ENCODE measurements around the gene ECHDC1.
"Not testable (repeated sequence)": the region's sequence is repeated elsewhere in the genome, so short reads cannot be mapped to it uniquely, and the experiment has no call there.

The ECHDC1 gene, protein sequence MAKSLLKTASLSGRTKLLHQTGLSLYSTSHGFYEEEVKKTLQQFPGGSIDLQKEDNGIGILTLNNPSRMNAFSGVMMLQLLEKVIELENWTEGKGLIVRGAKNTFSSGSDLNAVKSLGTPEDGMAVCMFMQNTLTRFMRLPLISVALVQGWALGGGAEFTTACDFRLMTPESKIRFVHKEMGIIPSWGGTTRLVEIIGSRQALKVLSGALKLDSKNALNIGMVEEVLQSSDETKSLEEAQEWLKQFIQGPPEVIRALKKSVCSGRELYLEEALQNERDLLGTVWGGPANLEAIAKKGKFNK
- long read RNA-seq, donor 1, transcript ECHDC1-203 (5 exons, 1,354 nt) = major isoform, 9 of 18 reads
- long read RNA-seq, donor 1, transcript ECHDC1-210 (6 exons, 2,341 nt) = minor isoform, 6 of 18 reads
- long read RNA-seq, donor 1, partial matches to known transcripts = 0 of 18 reads
- long read RNA-seq, donor 1, other reads (novel, unspliced or antisense) = 0 of 18 reads
- long read RNA-seq, donor 2, partial matches to known transcripts = 0 of 9 reads
- long read RNA-seq, donor 2, other reads (novel, unspliced or antisense) = 0 of 9 reads
- long read RNA-seq, donor 3, transcript ECHDC1-210 (6 exons, 2,341 nt) = major isoform, 7 of 10 reads
- long read RNA-seq, donor 3, partial matches to known transcripts = 0 of 10 reads
- long read RNA-seq, donor 3, other reads (novel, unspliced or antisense) = 0 of 10 reads
- long read RNA-seq, donor 4, transcript ECHDC1-210 (6 exons, 2,341 nt) = major isoform, 17 of 56 reads
- long read RNA-seq, donor 4, transcript ECHDC1-203 (5 exons, 1,354 nt) = minor isoform, 7 of 56 reads
- long read RNA-seq, donor 4, partial matches to known transcripts = 29 of 56 reads
- long read RNA-seq, donor 4, other reads (novel, unspliced or antisense) = 0 of 56 reads
- long read RNA-seq, donor 5, transcript ECHDC1-210 (6 exons, 2,341 nt) = major isoform, 17 of 31 reads
- long read RNA-seq, donor 5, transcript ECHDC1-203 (5 exons, 1,354 nt) = minor isoform, 9 of 31 reads
- long read RNA-seq, donor 5, partial matches to known transcripts = 0 of 31 reads
- long read RNA-seq, donor 5, other reads (novel, unspliced or antisense) = 0 of 31 reads
- long read RNA-seq, donor 6, partial matches to known transcripts = 0 of 8 reads
- long read RNA-seq, donor 6, other reads (novel, unspliced or antisense) = 0 of 8 reads
- long read RNA-seq, donor 7, transcript ECHDC1-210 (6 exons, 2,341 nt) = major isoform, 19 of 41 reads
- long read RNA-seq, donor 7, transcript ECHDC1-203 (5 exons, 1,354 nt) = minor isoform, 6 of 41 reads
- long read RNA-seq, donor 7, partial matches to known transcripts = 9 of 41 reads
- long read RNA-seq, donor 7, other reads (novel, unspliced or antisense) = 0 of 41 reads
- long read RNA-seq, donor 8, transcript ECHDC1-210 (6 exons, 2,341 nt) = major isoform, 12 of 14 reads
- long read RNA-seq, donor 8, partial matches to known transcripts = 0 of 14 reads
- long read RNA-seq, donor 8, other reads (novel, unspliced or antisense) = 0 of 14 reads

DNA sequence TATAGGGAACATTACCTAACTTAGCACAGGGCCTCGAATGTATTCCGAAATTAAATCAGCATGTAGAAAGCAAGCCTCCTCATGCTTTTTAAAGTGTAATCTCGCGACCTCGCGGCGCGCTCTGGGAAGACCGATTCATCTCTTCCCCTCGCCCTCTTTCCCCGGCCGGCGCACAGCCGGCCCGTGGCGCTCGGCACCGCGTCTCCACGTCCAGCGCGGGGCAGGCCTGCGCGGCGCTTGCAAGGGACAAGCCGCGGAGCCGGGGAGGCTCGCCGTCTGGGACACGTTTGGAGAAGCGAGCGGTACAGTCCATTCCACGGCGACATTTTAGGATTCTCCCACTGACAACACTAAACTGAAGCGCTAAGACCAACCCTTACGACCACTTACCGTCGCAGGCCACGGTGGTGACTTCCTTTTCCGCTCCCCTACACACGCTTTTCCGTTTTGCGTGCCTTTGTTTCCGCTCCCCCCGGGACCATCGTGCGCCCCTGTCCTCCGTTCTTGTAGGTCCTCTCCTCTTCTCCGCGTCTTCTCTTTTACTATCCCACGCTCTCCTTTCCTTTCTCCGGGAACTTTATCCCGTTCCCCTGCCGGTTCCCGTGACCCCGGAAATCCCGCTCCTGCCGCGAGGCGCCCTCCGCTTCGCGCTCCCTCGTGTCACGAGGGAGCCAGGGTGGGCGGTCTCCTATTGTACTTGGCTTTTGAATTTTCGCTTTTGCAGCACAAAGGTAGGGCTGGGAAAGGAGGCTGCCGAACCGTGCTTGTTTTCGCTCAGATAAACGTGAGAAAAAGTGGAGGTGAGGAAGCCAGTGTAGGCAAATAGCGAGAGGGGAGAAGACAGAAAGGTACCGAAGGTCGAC, at the start of gene ECHDC1:
TSS of gene ECHDC1 (minus strand) at position 664 of the 863 bp plus-strand sequence. CDS start 12,581 bp downstream, outside the sequence.
- peak; percentile 91 for DNase-seq

DNA sequence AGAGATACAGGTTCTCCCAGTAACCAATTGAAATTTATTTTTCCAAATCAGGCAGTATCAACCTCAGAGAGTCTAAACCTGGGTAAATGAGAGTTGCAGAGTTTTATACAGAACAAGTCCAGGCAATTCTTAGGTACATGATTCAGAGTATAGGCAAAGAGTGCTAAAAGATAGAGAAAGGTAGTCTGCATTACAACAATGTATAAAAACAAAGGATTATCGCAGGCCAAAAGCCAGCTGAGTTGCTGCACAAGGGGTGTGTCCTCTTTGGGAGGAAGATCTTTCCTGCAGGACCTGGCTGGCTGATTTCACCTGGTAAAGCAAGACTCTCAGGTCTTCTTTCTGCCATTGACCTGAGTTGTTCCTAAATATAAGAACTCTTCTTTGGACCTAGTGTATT, 48.9 kb upstream of the ECHDC1 start:
- DNase-seq = no peak

DNA sequence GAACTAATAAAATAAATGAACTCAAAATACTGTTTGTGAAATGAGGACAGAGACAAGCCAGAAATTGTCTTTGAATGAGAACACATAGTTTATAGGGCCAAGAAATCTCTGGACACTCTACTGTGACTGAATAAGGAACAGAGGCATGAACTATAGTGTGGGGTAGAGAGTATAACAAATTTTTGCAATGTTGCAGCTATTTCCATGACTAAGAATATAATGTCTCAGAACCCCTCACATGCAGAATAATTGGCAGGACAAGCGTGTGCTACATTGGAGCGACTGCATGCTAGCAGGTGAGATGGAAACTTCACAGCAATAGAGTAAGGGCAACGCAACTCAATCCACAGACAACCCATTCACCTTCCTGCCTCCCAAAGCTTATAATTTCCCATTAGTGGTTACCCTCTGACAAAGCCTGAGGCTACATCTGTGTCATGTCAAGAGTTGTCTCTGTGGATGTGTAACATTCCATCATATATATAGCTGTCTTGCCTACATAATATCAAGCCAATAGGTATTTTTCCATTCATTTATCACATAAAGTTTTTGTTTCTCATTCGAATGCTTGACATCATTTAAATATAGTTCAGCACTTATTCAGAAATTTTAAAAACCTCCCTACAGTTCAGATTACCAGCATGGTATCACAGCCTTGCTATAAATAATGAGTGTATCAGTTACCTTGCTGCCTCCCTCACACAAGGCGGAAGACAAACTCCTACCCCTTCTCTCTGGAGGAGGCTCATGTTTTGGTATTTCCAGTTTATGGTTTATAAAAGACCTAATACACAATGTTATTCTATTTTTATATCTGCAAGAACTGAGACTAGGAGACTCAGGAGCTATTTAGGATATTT, 47.9 kb upstream of the ECHDC1 start:
- DNase-seq = no peak

DNA sequence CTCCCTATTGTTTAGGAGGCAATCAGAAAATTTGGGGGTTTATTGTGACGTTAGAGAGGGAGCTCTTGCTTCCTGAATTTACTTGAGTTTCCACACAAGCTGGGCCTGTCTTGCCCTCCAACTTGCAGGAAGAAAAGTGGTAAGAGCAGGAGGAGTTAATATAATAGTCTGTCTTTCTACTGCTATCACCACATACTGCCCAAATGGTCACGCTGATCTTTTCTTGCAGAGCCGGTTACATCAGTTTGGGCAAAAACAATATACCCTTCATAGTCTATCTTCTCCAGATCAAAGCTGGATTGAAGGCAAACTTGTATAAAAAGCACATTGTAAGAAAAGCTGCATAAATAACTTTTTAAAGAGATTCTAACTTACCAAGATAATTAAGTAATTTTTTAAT, 46.3 kb upstream of the ECHDC1 start:
- DNase-seq = no peak

DNA sequence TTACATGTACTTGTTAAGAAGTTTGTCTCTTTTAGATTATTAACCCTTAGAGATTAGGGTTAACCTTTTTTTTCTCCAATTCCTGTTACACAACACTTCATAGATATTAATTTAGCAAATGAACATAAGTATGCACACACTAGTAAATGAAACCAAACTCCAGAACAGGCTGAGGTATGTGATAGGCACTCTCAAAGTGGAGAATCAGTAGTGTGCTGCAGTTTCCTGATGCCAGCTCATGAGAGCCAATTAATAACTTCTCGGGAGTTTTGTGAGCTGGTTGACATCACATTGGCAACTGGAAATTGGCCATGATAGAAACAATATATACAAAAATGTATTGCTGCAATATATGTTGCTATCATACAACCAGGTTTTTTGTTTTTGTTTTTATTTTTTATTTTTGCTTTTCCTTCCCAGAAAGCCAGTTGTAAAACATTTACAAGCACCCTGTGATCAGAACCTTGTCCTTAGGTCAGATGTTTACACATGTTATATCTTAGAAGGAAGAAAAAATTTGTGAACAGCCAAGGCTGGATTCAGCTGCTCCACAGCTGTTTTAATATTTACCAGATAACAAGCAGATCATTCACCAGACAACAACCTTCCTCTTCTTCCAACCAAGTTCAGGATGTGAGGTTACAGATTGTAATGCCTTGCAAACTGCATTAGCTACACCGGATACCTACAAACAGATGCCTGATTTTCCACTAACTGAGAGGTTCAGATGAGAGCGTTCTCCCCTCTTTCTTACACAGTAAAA, 42.4 kb upstream of the ECHDC1 start:
- no peak for DNase-seq

DNA sequence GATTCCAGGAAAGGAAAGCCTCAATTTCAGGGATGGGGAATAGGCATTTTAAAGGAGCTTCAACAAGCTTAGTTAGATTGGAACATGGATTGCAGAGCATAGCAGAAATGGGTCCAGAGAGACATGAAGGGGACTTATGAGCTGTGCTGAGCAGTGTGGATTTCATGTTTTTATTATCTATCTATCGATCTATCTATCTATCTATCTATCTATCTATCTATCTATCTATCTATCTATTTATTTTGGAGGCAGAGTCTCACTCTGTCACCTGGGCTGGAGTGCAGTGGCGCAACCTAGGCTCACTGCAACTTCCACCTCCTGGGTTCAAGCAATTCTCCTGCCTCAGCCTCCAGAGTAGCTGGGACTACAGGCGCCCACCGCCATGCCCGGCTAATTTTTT, 41.4 kb upstream of the ECHDC1 start:
- not testable (repeated sequence) for DNase-seq

DNA sequence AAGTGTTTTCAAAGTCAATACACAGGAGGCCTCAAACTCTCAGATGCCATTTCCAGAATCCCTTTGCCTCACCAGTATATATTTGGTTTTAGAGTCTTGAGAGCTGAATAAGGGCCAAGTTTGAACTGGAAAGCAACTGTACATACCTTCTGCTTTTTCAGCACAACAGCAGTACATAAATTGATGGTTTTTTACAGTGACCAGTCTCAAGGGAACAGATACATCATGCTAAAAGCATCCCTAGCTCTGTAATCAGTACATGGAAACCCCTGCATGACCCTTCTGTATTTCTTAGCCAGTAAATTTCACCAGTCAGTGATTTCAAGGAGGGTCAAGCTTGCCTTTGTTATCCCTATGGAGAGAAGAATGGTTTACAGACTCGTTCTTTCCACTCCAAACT, 40.6 kb upstream of the ECHDC1 start:
- no peak for DNase-seq

DNA sequence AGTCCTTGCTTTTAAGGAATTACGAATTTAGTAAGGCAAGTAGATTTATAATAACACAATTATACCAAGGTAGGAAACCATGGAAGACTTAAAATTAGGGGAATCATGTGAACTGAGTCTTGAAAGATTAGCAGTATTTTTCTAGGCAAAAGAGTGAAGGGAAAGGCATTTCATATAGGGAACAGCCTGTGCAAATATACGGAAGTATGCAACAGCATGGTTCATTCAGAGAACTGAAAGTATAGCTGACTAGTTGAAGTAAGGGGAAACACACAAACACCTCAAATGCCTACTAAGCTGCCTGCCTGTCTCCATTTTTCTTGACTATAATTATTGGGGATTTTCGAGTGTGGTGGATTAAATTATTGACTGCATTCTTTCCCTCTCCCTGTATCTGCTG, 39.0 kb upstream of the ECHDC1 start:
- no peak for DNase-seq

DNA sequence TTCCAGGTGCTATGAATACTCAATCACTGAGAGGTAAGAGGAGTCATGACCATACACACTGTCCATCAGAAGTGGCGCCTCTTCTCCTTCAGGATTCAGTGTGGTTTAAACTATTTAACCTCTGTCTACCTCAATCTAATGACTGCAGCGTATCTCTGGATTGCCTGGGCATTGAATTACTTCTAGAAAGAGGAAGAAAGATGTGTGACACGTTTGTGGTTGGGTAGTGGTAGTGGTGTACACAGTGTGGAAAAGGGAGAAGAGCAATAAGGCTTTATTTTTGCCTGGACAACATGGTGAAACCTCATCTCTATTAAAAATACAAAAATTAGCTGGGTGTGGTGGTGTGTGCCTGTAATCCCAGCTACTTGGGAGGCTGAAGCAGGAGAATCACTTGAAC, 38.0 kb upstream of the ECHDC1 start:
- DNase-seq = no peak

DNA sequence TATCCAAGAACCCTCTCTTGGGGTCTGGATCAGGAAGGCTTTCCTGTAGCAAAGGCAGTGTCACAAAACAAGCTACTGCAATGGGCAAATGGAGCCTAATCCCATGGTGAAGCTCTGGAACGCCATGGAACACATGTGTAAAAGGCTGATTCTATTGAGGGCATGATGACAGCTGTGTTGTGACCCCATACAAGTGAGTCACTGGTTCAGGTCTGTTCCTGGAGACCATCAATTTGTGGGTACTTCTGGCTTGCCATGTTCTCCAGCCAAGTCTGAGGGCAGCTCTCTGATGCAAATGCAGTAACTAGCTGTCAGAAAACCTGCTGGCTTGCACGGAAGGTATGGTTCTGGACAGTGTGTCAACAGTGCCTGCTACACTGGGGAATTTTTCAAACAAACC, 33.3 kb upstream of the ECHDC1 start:
- no peak for DNase-seq

DNA sequence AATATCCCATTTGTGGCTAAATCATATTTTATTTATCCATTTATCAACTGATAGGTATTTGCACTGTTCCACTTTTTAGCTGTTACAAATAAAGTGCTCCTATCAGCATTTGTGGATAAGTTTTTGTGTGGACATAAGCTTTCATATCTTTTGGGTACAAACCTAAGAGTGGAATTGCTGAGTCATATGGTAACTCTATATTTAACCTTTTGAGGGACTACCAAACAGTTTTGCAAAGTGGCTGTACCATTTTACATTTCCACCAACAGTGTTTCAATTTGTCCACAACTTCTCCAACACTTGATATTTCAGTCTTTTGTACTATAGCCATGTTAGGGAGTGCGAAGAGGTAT, 23.6 kb upstream of the ECHDC1 start:
- no peak for DNase-seq

DNA sequence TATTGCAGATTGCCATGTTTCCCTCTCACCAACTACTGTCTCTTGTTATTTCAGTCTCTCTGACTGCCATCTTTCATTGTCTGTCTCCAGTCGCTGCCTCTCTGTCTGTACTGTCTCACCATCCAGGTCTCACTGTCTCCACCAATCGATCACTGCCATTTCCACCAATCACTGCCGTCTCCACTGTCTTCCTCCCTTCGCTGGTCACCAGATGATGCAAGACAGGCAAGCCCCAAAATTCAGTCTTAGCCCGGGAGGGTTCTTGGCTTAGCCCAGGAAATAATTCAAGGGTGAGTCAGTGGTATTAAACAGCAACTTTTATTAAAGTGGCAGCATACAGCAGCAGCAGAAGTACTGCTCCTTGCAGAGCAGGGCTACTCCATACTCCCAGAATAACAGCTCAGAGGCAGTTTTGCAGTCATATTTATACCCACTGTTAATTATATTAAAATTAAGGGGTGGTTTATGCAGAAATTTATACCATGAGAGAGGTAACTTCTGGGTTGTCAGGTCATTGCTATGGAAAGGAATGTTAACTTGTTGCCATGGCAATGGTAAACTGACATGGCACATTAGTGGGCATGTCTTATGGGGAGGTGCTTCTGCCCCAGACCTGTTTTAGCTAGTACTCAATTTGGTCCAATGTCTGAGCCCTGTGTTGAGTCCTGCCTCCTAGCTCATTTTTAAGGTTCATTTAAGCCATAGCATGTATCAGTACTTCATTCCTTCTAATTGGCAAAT, 23.0 kb upstream of the ECHDC1 start:
- DNase-seq = no peak

DNA sequence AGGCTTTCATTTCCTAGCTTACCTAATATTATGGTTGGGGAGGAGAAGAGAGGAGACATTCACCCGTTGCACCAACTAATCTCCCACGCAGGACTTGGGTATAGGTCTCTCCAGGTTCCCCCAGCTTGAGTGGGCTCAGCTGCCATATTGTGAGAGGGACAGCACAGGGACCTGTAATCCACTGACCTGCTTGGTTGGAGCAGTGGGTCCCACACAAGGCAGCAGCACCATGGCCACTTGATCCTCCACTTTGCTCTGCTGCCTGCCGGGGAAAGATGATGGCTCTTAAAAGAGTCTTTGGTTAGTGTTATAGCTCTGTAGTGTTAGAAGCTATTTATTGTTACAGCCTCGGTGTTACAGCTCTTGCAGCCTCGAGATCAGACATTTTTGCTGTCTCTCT, 22.5 kb upstream of the ECHDC1 start:
- DNase-seq = no peak

DNA sequence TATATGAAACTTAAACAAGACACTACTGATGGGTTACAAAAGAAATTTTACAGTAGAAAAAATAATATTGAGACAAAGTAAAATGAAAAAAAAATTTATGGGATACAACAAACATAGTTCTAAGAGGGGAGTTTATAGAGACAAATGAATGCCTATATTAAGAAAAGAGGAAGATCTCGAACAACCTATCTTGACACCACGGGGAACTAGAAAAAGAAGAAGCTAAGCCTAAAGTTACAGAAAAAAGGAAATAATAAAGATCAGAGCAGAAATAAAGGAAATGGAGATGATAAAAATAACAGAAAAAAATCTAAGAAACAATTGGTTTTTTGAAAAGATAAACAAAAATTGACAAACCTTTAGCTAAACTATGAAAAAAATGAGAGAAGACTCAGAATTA, 9.1 kb upstream of the ECHDC1 start:
- DNase-seq = no peak

DNA sequence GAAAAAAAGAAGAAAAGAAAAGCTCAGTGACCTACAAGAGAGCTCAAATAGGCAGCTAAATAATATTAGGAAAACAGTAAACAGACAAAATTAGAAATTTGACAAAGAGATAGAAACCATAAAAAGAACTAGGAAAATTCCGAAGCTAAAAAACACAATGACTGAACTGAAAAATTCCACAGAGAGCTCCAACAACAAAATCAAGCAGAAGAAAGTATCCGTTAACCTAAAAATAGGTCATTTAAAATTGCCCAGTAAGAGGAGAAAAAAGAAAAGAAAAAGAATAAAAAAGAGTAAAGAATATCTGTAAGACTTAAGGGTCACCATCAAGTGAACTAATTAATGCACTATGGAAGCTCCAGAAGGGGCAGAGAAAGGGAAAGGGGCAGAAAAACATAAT, 6.6 kb upstream of the ECHDC1 start:
- DNase-seq = no peak

DNA sequence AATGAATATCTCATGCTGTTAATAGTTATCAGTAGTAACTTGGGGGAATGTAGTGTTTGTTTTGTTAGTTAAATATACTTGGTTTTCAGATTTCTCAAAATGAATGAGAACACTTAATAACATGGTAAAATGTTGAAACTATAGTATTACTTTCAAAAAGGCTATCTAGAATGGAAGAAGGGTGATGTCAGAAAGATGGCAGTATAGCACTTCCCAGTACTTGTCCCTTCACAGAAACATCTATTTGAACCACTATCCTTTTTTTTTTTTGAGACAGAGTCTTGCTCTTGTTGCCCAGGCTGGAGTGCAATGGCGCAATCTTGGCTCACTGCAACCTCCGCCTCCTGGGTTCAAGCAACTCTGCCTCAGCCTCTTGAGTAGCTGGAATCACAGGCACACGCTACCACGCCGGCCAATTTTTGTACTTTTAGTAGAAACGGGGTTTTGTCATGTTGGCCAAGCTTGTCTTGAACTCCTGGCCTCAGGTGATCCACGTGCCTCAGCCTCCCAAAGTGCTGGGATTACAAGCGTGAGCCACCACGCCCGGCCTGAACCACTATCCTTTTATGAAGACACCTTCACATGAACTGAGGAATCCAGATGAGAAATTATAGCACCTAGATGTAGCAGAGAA, 4.7 kb upstream of the ECHDC1 start:
- DNase-seq = no peak

DNA sequence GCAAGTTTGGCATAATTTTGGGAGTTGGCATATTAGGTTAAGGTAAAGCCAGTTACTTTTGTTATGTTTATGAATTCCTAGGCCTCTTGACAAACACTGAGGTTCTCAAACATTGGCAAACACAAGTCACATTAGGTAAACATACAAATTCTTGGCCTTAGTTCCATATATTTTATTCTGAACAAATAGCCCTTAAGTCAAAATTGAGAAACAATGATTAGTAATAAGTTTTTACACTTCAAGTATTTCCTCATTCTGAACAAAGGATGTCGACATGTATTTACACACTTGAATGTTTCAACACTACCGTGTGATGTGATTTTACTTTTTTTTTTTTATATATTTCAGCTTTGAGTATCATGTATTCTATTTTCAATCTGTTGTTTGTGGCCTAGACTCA, 3.8 kb upstream of the ECHDC1 start:
- no peak for DNase-seq

DNA sequence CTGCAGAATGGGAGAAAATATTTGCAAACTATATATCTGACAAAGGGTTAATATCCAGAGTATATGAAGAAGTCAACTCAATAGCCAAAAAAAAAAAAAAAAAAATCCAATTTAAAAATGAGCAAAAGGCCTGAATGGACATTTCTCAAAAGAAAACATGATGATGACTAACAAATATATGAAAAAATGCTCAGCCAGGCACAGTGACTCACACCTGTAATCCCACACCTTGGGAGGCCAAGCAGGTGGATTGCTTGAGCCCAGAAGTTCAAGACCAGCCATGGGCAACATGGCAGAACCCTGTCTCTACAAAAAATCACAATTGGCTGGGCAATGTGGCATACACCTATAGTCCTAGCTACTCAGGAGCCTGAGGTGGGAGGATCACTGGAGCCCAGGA, 2.1 kb upstream of the ECHDC1 start:
- DNase-seq = no peak
